Prostate gland (tissue), 2 donors: ENCODE results near the gene METRNL. TPM values are rescaled to one million over a fixed set of nuclear protein-coding genes. Genes with fewer than 3 reads are reported as not detected.
"Not testable (repeated sequence)": the region's sequence is repeated elsewhere in the genome, so short reads cannot be mapped to it uniquely, and the experiment has no call there.

Experiments
- DNase-seq: peaks from one replicate; pipeline ENCODE4 v3.0.0-alpha.2; 2019; ENCODE audit warnings: low spot score
- H3K27ac ChIP-seq, 2 donors: fragments of 200-600 bp; sonication (generic); 2 replicates each; pipeline ENCODE4 v1.5.1; 2017 to 2019
- H3K27me3 ChIP-seq: fragments of 200-600 bp; sonication (generic); replicated peaks from 2 replicates; pipeline ENCODE4 v1.5.1; 2019; ENCODE audit not compliant: insufficient read depth
- H3K36me3 ChIP-seq, 2 donors: fragments of 200-600 bp; sonication (generic); 1 replicate in 1 of 2; 2 replicates in 1 of 2; pipeline versions ENCODE4 v1.5.1 to v1.8.1; 2017 to 2019
- H3K4me1 ChIP-seq: fragments of 200-600 bp; sonication (generic); replicated peaks from 2 replicates; pipeline ENCODE4 v1.5.1; 2019
- H3K4me3 ChIP-seq, 2 donors: fragments of 200-600 bp; sonication (generic); 2 replicates each; pipeline ENCODE4 v1.5.1; 2017 to 2019
- H3K9me3 ChIP-seq: fragments of 200-600 bp; sonication (generic); 2 replicates; pipeline ENCODE4 v1.5.1; 2017
- CTCF ChIP-seq, 4 experiments: fragments of 200-600 bp in 2 of 4; fragments of 450-650 bp in 2 of 4; sonication (generic) in 2 of 4; IDR thresholded peaks; 1 replicate in 3 of 4; 2 replicates in 1 of 4; pipeline ENCODE4 v1.5.1; 2016 to 2019; ENCODE audit warnings: antibody characterized with exemption in 4 of 4, mild to moderate bottlenecking in 2 of 4, moderate library complexity in 2 of 4
- POLR2A ChIP-seq: fragments of 450-650 bp; IDR thresholded peaks from one replicate; pipeline ENCODE4 v1.6.1; 2016; ENCODE audit warnings: antibody characterized with exemption, mild to moderate bottlenecking
- POLR2AphosphoS5 ChIP-seq: sonication (generic); formaldehyde crosslinking; IDR thresholded peaks from one replicate; pipeline ENCODE4 v1.6.1; 2017; ENCODE audit warnings: antibody characterized with exemption
- WGBS: methylation state at CpG from one replicate; pipeline ENCODE4 v1.1.5; 2018; 5-methylcytosine and 5-hydroxymethylcytosine counted together
- intact Hi-C: fragments of 100-400 bp; cut with DNase I; formaldehyde crosslinking; loops from one replicate; pipeline ENCODE4 v1.14.2; 2022
- total RNA-seq, 2 donors: library from RNA; depleted of rRNA; stranded (reverse); fragments of >200 nt; gene quantifications; one replicate each; pipeline ENCODE4 v1.1.0, GENCODE V29; 2016

Gene METRNL
- total RNA-seq, 2 donors from 2014 or later = 22.4 to 59.4 TPM

- Histone ChIP-seq H3K4me3 (no peak overlapping the region), H3K27ac (no peak overlapping the region), H3K36me3 (no peaks in the 10 kb centered on the region), H3K4me1 (no peaks in the 10 kb centered on the region), H3K27me3 (no peaks in the 10 kb centered on the region), H3K9me3 (no peaks in the 10 kb centered on the region)
- intact Hi-C loops = no loop called here
- no peak for DNase-seq
- 93% methylated on average over 39 of the region's 39 CpGs for WGBS
- no peak for TF ChIP-seq POLR2AphosphoS5
- TF ChIP-seq CTCF (IDR thresholded peaks at IDR 0.05) = no peak
- TF ChIP-seq POLR2A = no peak
Observed at GRCh38 chr17:83065660-83066542, 13.5 kb upstream of the METRNL start.

GRCh38 chr17:83066543-83066890 is 12.9 kb upstream of the METRNL start:
- H3K36me3 ChIP-seq, DNase-seq, H3K4me1 ChIP-seq, H3K27me3 ChIP-seq, H3K9me3 ChIP-seq, H3K27ac ChIP-seq, intact Hi-C loops, H3K4me3 ChIP-seq: not testable (repeated sequence)
- 89% methylated on average over 13 of the region's 19 CpGs for WGBS

DNA sequence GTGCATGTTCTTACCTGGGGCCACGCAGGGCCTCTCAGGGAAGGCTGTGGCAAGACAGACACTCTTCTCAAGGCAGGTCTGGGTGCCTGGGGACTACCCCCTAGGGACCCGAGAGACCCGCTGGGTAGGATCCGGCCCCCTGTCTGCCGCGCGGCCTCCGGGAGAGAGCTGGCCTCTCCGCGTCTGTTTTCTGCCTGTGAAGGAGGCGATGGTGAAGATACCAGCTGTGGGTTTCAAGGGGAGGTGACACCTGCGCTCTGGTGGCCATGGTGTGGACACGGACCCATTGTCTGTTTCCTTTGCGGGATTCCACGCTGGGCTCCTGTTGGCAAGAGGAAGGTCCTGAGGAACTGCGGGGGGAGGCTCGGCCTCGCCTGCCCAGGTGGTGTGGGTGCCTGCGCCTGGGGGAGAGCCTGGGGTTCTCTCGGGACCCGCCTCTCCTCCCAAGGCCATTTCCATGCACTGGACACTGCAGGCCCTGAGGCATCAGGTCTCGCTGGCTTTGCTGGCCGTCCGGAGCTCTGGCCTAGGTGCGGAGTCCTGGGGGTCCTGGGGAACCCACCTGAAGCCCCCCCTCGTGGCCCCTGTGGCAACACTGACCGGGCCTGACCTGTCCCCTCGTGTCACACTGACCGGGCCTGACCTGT is 12.2 kb upstream of the METRNL start:
- H3K9me3 ChIP-seq = no peaks in the 10 kb centered on the region
- WGBS = 91% methylated on average over 29 of the region's 29 CpGs
- H3K4me1 ChIP-seq = no peaks in the 10 kb centered on the region
- H3K4me3 ChIP-seq = no peak overlapping the region
- H3K27me3 ChIP-seq = no peaks in the 10 kb centered on the region
- H3K36me3 ChIP-seq = no peaks in the 10 kb centered on the region
- no peak overlapping the region for H3K27ac ChIP-seq
- no peak for DNase-seq
- intact Hi-C loops = no loop called here
- TF ChIP-seq CTCF (IDR thresholded peaks at IDR 0.05) (no peak), POLR2AphosphoS5 (no peak), POLR2A (no peak)

- Histone ChIP-seq H3K27me3 (no peaks in the 10 kb centered on the region), H3K9me3 (no peaks in the 10 kb centered on the region), H3K27ac (no peak overlapping the region), H3K4me3 (no peak overlapping the region), H3K36me3 (no peaks in the 10 kb centered on the region), H3K4me1 (no peaks in the 10 kb centered on the region)
- TF ChIP-seq POLR2A (no peak), POLR2AphosphoS5 (no peak), CTCF (IDR thresholded peaks at IDR 0.05) (no peak)
- 66% methylated on average over 14 of the region's 29 CpGs for WGBS
- no peak for DNase-seq
- intact Hi-C loops = no loop called here
Observed at GRCh38 chr17:83067718-83068261, 11.6 kb upstream of the METRNL start.

DNA sequence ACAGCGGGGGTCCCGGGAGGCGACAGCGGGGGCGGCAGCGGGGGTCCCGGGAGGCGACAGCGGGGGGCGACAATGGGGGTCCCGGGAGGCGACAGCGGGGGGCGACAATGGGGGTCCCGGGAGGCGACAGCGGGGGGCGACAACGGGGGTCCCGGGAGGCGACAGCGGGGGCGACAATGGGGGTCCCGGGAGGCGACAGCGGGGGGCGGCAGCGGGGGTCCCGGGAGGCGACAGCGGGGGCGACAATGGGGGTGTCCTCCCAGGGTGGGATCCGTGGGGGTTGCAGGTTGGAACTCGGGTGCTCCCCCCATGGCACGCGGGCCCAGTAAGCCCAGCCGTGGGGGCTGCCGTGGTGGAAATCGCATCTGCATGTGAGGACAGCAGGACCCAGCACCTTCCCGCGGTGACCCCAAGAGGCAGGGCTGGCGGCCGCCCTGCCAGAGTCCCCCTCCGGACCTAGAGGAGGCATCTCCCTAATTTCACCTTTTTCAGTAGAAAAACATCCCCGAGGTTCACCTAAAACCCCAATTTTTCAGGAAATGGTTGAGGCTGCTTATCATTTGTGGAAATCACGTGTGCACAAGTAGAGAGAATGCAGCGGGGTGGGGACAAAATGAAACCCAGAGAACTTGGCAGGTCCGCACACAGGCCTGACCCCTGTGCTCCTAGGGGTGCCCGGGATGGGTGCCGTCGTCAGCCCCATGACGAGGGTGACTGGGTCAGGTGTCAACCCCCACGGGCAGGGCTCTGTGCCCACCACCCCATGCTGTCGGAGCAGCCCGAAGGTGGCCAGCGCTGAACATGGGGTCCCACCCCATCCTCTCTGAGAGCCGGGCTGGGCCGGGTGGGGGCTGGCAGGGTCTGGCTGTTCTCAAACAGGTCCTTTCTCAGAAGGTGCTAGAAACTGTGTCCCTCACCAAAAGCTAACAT is 10.5 kb upstream of the METRNL start:
- Histone ChIP-seq H3K4me1 (no peaks in the 10 kb centered on the region), H3K9me3 (no peaks in the 10 kb centered on the region), H3K27ac (no peak overlapping the region), H3K36me3 (no peaks in the 10 kb centered on the region), H3K27me3 (no peaks in the 10 kb centered on the region), H3K4me3 (no peak overlapping the region)
- intact Hi-C loops = no loop called here
- DNase-seq = no peak
- TF ChIP-seq POLR2A = no peak
- TF ChIP-seq POLR2AphosphoS5 = no peak
- TF ChIP-seq CTCF (IDR thresholded peaks at IDR 0.05) = no peak
- WGBS = 77% methylated on average over 40 of the region's 58 CpGs
